Endothelial cell of umbilical vein (primary cell): ENCODE data around the gene ZNF709. TPM values are rescaled to one million over a fixed set of nuclear protein-coding genes. Genes with fewer than 3 reads are reported as not detected.
"Not testable (repeated sequence)": the region's sequence is repeated elsewhere in the genome, so short reads cannot be mapped to it uniquely, and the experiment has no call there.

Source experiments
- BruUV-seq: library from RNA; stranded (reverse); fragments of 400-500 nt; replicated peaks from 2 replicates; lab custom pipeline; 2021; lab: Mats Ljungman, UMichigan
- CTCF ChIA-PET: fragments of 300-600, 350-600 bp; sonication (Branson Sonifier 250); formaldehyde crosslinking; loops from one replicate; lab custom pipeline; 2021; ENCODE audit warnings: antibody characterized with exemption, inconsistent platforms; lab: Charles Lee
- POLR2A ChIA-PET: fragments of 300-600, 350-600 bp; sonication (Branson Sonifier 250); formaldehyde crosslinking; loops from one replicate; lab custom pipeline; 2021; ENCODE audit warnings: antibody characterized with exemption, inconsistent platforms; lab: Charles Lee
- DNase-seq: peaks from one replicate; pipeline ENCODE4 v3.0.0-alpha.2; 2011; ENCODE audit warnings: low read depth, low spot score
- FAIRE-seq: peaks from 2 replicates; lab custom pipeline; 2011; peaks lifted over from hg19 to GRCh38; lab: Jason Lieb, UNC
- H2AFZ ChIP-seq: 2 replicates; pipeline ENCODE4 v1.6.0; 2012; ENCODE audit warnings: low read depth, low read length, control low read depth, inconsistent platforms
- H3K27ac ChIP-seq: 2 replicates; pipeline ENCODE4 v1.5.1; 2011; ENCODE audit warnings: low read depth, mild to moderate bottlenecking, control low read depth, low read length, moderate library complexity; ENCODE audit not compliant: insufficient read depth
- H3K27me3 ChIP-seq, 2 experiments: 2 replicates each; pipeline versions ENCODE4 v1.6.0 to v1.6.1; 2011; ENCODE audit warnings: low read length in 2 of 2, mixed read lengths in 1 of 2; ENCODE audit not compliant: control insufficient read depth in 2 of 2, insufficient read depth in 2 of 2
- H3K36me3 ChIP-seq, 2 experiments: 2 replicates in 1 of 2; 3 replicates in 1 of 2; pipeline ENCODE4 v1.5.1; 2011; ENCODE audit warnings: low read length in 2 of 2, mild to moderate bottlenecking in 1 of 2, moderate library complexity in 1 of 2; ENCODE audit not compliant: control insufficient read depth in 2 of 2, insufficient read depth in 2 of 2; ENCODE audit errors: extremely low read depth in 1 of 2
- H3K4me1 ChIP-seq: 3 replicates; pipeline ENCODE4 v1.5.1; 2011; ENCODE audit warnings: mild to moderate bottlenecking, low read length; ENCODE audit not compliant: control insufficient read depth, insufficient read depth; ENCODE audit errors: extremely low read depth
- H3K4me2 ChIP-seq: 2 replicates; pipeline ENCODE4 v1.6.1; 2011; ENCODE audit warnings: low read length, control low read depth, mixed read lengths; ENCODE audit not compliant: insufficient read depth
- H3K4me3 ChIP-seq, 3 experiments: fragments of 200-600 bp in 1 of 3; sonication (generic), shearing (Covaris generic) in 1 of 3; replicated peaks in 1 of 3; 2 replicates each; pipeline ENCODE4 v1.5.1; 2011 to 2016; ENCODE audit warnings: control low read depth in 3 of 3, low read length in 3 of 3, mild to moderate bottlenecking in 2 of 3, inconsistent platforms in 1 of 3, low read depth in 1 of 3, moderate library complexity in 1 of 3; ENCODE audit not compliant: insufficient read depth in 1 of 3
- H3K79me2 ChIP-seq: 2 replicates; pipeline ENCODE4 v1.6.0; 2012; ENCODE audit warnings: low read length, inconsistent platforms; ENCODE audit not compliant: control insufficient read depth, insufficient read depth
- H3K9ac ChIP-seq: replicated peaks from 2 replicates; pipeline ENCODE3; 2011; ENCODE audit warnings: low read length, control low read depth; ENCODE audit not compliant: insufficient read depth; ENCODE audit errors: extremely low read depth
- H3K9me1 ChIP-seq: replicated peaks from 3 replicates; pipeline ENCODE4 v1.6.0; 2011; ENCODE audit warnings: mild to moderate bottlenecking, low read length; ENCODE audit not compliant: control insufficient read depth, insufficient read depth; ENCODE audit errors: extremely low read depth
- H3K9me3 ChIP-seq: replicated peaks from 2 replicates; pipeline ENCODE4 v1.5.1; 2012; ENCODE audit warnings: low read length, inconsistent platforms; ENCODE audit not compliant: control insufficient read depth, insufficient read depth
- H4K20me1 ChIP-seq: replicated peaks from 2 replicates; pipeline ENCODE3; 2011; ENCODE audit warnings: mild to moderate bottlenecking, low read length; ENCODE audit not compliant: control insufficient read depth, insufficient read depth; ENCODE audit errors: extremely low read depth
- CTCF ChIP-seq, 2 donors: IDR thresholded peaks; 1 replicate in 1 of 2; 2 replicates in 1 of 2; pipeline ENCODE4 v1.5.1; 2011; ENCODE audit warnings: low read length in 2 of 2, mild to moderate bottlenecking in 2 of 2, moderate library complexity in 2 of 2, control low read depth in 1 of 2, inconsistent platforms in 1 of 2, low read depth in 1 of 2; ENCODE audit not compliant: insufficient read depth in 1 of 2; ENCODE audit errors: extremely low read depth in 1 of 2
- dilution Hi-C: fragments of 300-500 bp; cut with MboI; formaldehyde crosslinking; loops from one replicate; pipeline ENCODE4 v1.15.0; 2019; ENCODE audit warnings: low sequenced_read_pairs; ENCODE audit not compliant: extremely low pct_ligation_motif_present
- intact Hi-C: fragments of 100-400 bp; cut with micrococcal nuclease; formaldehyde crosslinking; loops from one replicate; pipeline ENCODE4 v1.10.0; 2022
- polyA plus RNA-seq, 4 experiments: library from polyadenylated mRNA; depleted of rRNA in 3 of 4; stranded (reverse) in 3 of 4; unstranded in 1 of 4; fragments of >200 nt; gene quantifications; 2 replicates each; pipeline versions ENCODE4 v1.2.1 to v1.2.3, GENCODE V29; 2011 to 2012; ENCODE audit warnings: missing spikeins in 1 of 4
- total RNA-seq: library from RNA; stranded (reverse); gene quantifications from 2 replicates; pipeline ENCODE4 v1.2.3, GENCODE V29; 2021

ZNF709 gene
- total and polyA plus RNA-seq, 2 donors (not counting 3 experiments of a cell fraction or from before 2014, with no cell fraction given), result 0.65 to 1.8 TPM

GRCh38 chr19:12478234-12478941 lies 6.2 kb downstream of the ZNF709 start:
- DNase-seq (no peak), FAIRE-seq (no peak)
- no peaks in the 10 kb centered on the region for H3K9me1 ChIP-seq
- no peaks in the 10 kb centered on the region for H3K36me3 ChIP-seq
- POLR2A ChIA-PET, result no interaction called here
- dilution Hi-C loops, result no loop called here
- no peak overlapping the region for H3K4me2 ChIP-seq
- no peak overlapping the region for H3K9ac ChIP-seq
- BruUV-seq, result no TSS peak
- H3K9me3 ChIP-seq, result no peaks in the 10 kb centered on the region
- no peaks in the 10 kb centered on the region for H3K27me3 ChIP-seq
- H3K79me2 ChIP-seq, result no peaks in the 10 kb centered on the region
- H3K4me1 ChIP-seq, result no peaks in the 10 kb centered on the region
- no peak overlapping the region for H2AFZ ChIP-seq
- CTCF ChIA-PET, result no interaction called here
- TF ChIP-seq CTCF (IDR thresholded peaks at IDR 0.05; ENCODE audit: extremely low read depth in 1 of 2, insufficient read depth in 1 of 2, low read depth in 1 of 2, low read length in 2 of 2), result no peak
- no peak overlapping the region for H3K27ac ChIP-seq
- no peak overlapping the region for H3K4me3 ChIP-seq
- no peaks in the 10 kb centered on the region for H4K20me1 ChIP-seq
- intact Hi-C loops, result no loop called here

GRCh38 chr19:12467651-12468050 lies 17.0 kb downstream of the ZNF709 start:
- peaks cover 11% of the 10 kb centered on the region for H3K9me3 ChIP-seq
- POLR2A ChIA-PET, DNase-seq, BruUV-seq, H3K79me2 ChIP-seq, H3K4me2 ChIP-seq, H3K4me1 ChIP-seq, H3K27ac ChIP-seq, H2AFZ ChIP-seq, H3K9me1 ChIP-seq, H3K36me3 ChIP-seq, CTCF ChIA-PET, H3K9ac ChIP-seq, intact Hi-C loops, dilution Hi-C loops, H3K4me3 ChIP-seq, FAIRE-seq, H4K20me1 ChIP-seq, H3K27me3 ChIP-seq: not testable (repeated sequence)
